Right lobe of liver (tissue), 6 donors: ENCODE measurements around the gene ESPL1. TPM values are rescaled to one million over a fixed set of nuclear protein-coding genes. Genes with fewer than 3 reads are reported as not detected.
A peak's percentile ranks its signal among the peaks of the same experiment; 100 is the strongest.

Experiments used
- ATAC-seq, 4 donors: fragments of 200-7000 bp; cut with Tn5 transposase; one replicate each; pipeline ENCODE4 v1.9.1; 2020; ENCODE audit warnings: mild to moderate bottlenecking in 4 of 4, moderate library complexity in 4 of 4
- DNase-seq, 3 donors: peaks; one replicate each; pipeline ENCODE4 v3.0.0-alpha.2; 2020
- H3K27ac ChIP-seq, 3 donors: fragments of 200-600 bp; one replicate each; pipeline ENCODE4 v1.8.0; 2022
- H3K27me3 ChIP-seq, 2 donors: fragments of 200-600 bp; one replicate each; pipeline ENCODE4 v1.8.0; 2022
- H3K36me3 ChIP-seq, 4 donors: fragments of 200-600 bp; sonication (generic) in 1 of 4; one replicate each; pipeline versions ENCODE4 v1.5.1 to v1.8.0; 2017 to 2022; ENCODE audit warnings: control low read depth in 1 of 4
- H3K4me1 ChIP-seq, 4 donors: fragments of 200-600 bp; sonication (generic) in 1 of 4; one replicate each; pipeline versions ENCODE4 v1.5.1 to v1.8.0; 2017 to 2022; ENCODE audit warnings: control low read depth in 1 of 4
- H3K4me3 ChIP-seq, 3 donors: fragments of 200-600 bp; one replicate each; pipeline ENCODE4 v1.8.0; 2022
- H3K9me3 ChIP-seq, 4 donors: fragments of 200-600 bp; sonication (generic) in 1 of 4; one replicate each; pipeline versions ENCODE4 v1.5.1 to v1.8.0; 2017 to 2022; ENCODE audit warnings: control low read depth in 1 of 4
- CTCF ChIP-seq, 4 donors: fragments of 200-600 bp in 3 of 4; fragments of 450-650 bp in 1 of 4; IDR thresholded peaks; one replicate each; pipeline versions ENCODE4 v1.5.1 to v1.8.0; 2016 to 2022; ENCODE audit warnings: antibody characterized with exemption in 4 of 4, mild to moderate bottlenecking in 2 of 4
- POLR2A ChIP-seq: fragments of 450-650 bp; IDR thresholded peaks from one replicate; pipeline ENCODE4 v1.6.1; 2017; ENCODE audit warnings: antibody characterized with exemption, mild to moderate bottlenecking
- WGBS: methylation state at CpG from one replicate; pipeline ENCODE4 v1.1.6; 2018; ENCODE audit warnings: low coverage, low lambda C conversion rate; ENCODE audit not compliant: insufficient coverage; ENCODE audit errors: missing lambda C conversion rate; 5-methylcytosine and 5-hydroxymethylcytosine counted together
- intact Hi-C, 2 donors: fragments of 100-400 bp; cut with DNase I; formaldehyde crosslinking; loops; one replicate each; pipeline versions ENCODE4 v1.11.2 to v1.14.1; 2022
- total RNA-seq, 6 experiments: library from RNA; depleted of rRNA in 2 of 6; stranded (reverse); fragments of >200 nt in 2 of 6; fragmentation: NEBNext Ultra II Directional in 3 of 6; extraction: Animal tissue kit (Norgen Biotek cat#: 25700) in 3 of 6; gene quantifications; one replicate each; pipeline versions ENCODE4 v1.1.0 to v1.2.4, GENCODE V29; 2016 to 2023
- donor health status: DM: no; HTN: yes; CAD: no.
- donor health status: DM: no; HTN: no; CAD: no.
- donor health status: DM: no; HTN: no; CAD: no.
- donor health status: DM: no; HTN: yes; CAD: no.
- donor health status: DM: no; HTN: yes; CAD: no.

Gene ESPL1
- total RNA-seq, 6 experiments from 2014 or later: 0.04 to 15.0 (median 4.5) TPM

DNA sequence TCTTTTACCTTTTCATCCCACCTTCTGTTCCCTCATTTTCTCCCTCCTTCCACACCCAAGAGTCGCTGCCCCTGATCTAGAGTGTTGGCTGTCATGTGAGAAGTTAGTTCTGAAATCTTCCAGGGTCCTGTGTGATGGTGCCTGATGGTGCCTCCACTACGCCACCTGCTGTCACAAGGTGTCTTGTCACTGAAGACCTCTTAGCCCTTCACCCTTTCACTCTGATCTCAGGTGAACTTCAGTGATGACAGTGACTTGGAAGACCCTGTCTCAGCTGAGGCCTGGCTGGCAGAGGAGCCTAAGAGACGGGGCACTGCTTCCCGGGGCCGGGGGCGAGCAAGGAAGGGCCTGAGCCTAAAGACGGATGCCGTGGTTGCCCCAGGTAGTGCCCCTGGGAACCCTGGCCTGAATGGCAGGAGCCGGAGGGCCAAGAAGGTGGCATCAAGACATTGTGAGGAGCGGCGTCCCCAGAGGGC is 19.7 kb downstream of the ESPL1 start:
- Histone ChIP-seq H3K9me3 (no peaks in the 10 kb centered on the region), H3K27ac (no peak overlapping the region), H3K36me3 (peaks cover 0 to 3% (median 0%) of the 10 kb centered on the region in 4 donors), H3K27me3 (no peaks in the 10 kb centered on the region), H3K4me3 (no peak overlapping the region), H3K4me1 (no peaks in the 10 kb centered on the region)
- intact Hi-C loops: loop anchor here (5.0 to 10.0 kb wide), 2 partner anchors 75 to 213 kb away; partner anchors contain the start of gene SPRYD3 (in 1 of the 2)
- DNase-seq (peak; percentile 63 to 78 (median 66)), ATAC-seq (peak; percentile 81 to 87 (median 86))
- WGBS: 72% methylated on average over 5 of the region's 11 CpGs
- TF ChIP-seq CTCF (IDR thresholded peaks at IDR 0.05) (peak; percentile 69 to 76 (median 75)), POLR2A (no peak)

- intact Hi-C loops: loop anchor here (5.0 to 10.0 kb wide), 2 partner anchors 76 to 214 kb away; partner anchors contain the start of gene SPRYD3 (in 1 of the 2)
- Histone ChIP-seq H3K27me3 (no peaks in the 10 kb centered on the region), H3K27ac (no peak overlapping the region), H3K36me3 (peaks cover 0 to 3% (median 0%) of the 10 kb centered on the region in 4 donors), H3K4me3 (no peak overlapping the region), H3K9me3 (no peaks in the 10 kb centered on the region), H3K4me1 (no peaks in the 10 kb centered on the region)
- no peak for TF ChIP-seq CTCF (IDR thresholded peaks at IDR 0.05)
- no peak for TF ChIP-seq POLR2A
- DNase-seq: no peak
- peak in 3 of 4 donors; percentile 7 to 55 (median 13) for ATAC-seq
- WGBS: 50% methylated on average over 1 of the region's 6 CpGs
Measured at GRCh38 chr12:53288322-53288721, 20.2 kb downstream of the ESPL1 start.

GRCh38 chr12:53289891-53290290 is 21.8 kb downstream of the ESPL1 start:
- H3K9me3 ChIP-seq: no peaks in the 10 kb centered on the region
- WGBS: 100% methylated on average over 1 of the region's 4 CpGs
- no peak overlapping the region for H3K4me3 ChIP-seq
- H3K27me3 ChIP-seq: no peaks in the 10 kb centered on the region
- H3K27ac ChIP-seq: no peak overlapping the region
- H3K4me1 ChIP-seq: no peaks in the 10 kb centered on the region
- no peaks in the 10 kb centered on the region for H3K36me3 ChIP-seq
- intact Hi-C loops: loop anchor here (5.0 to 10.0 kb wide), 2 partner anchors 78 to 215 kb away; partner anchors contain the start of gene SPRYD3 (in 1 of the 2)
- DNase-seq (no peak), ATAC-seq (peak in 3 of 4 donors; percentile 23 to 25 (median 24))
- TF ChIP-seq CTCF (IDR thresholded peaks at IDR 0.05): no peak
- no peak for TF ChIP-seq POLR2A

- H3K36me3 ChIP-seq: no peaks in the 10 kb centered on the region
- TF ChIP-seq CTCF (IDR thresholded peaks at IDR 0.05) (no peak), POLR2A (no peak)
- no peak overlapping the region for H3K27ac ChIP-seq
- H3K4me3 ChIP-seq: no peak overlapping the region
- DNase-seq (no peak), ATAC-seq (no peak)
- H3K9me3 ChIP-seq: no peaks in the 10 kb centered on the region
- intact Hi-C loops: no loop called here
- WGBS: 82% methylated on average over 4 of the region's 9 CpGs
- H3K27me3 ChIP-seq: no peaks in the 10 kb centered on the region
- no peaks in the 10 kb centered on the region for H3K4me1 ChIP-seq
Measured at GRCh38 chr12:53290661-53291060, 22.6 kb downstream of the ESPL1 start.
